Endothelial cell of hepatic sinusoid (primary cell): Measurements from ENCODE around the gene ELAPOR1.

ENCODE experiments used
- in situ Hi-C: cut with HindIII; loops from 2 replicates; pipeline ENCODE4 v1.10.0; 2017; ENCODE audit warnings: low sequenced_read_pairs

The ELAPOR1 gene

GRCh38 chr1:109113590-109114341, at the start of gene ELAPOR1:
Gene ELAPOR1, plus strand, starts transcription at chr1:109114115. Its CDS starts 69 bp downstream, at chr1:109114184.
- in situ Hi-C loops, result no loop called here

- in situ Hi-C loops, result no loop called here
Observed at GRCh38 chr1:109065137-109065536, 48.8 kb upstream of the ELAPOR1 start.

- in situ Hi-C loops, result no loop called here
Observed at GRCh38 chr1:109067883-109068282, 46.0 kb upstream of the ELAPOR1 start.

- in situ Hi-C loops, result no loop called here
Observed at GRCh38 chr1:109069294-109069693, 44.6 kb upstream of the ELAPOR1 start.

- in situ Hi-C loops, result no loop called here
Observed at GRCh38 chr1:109075531-109076490, 38.1 kb upstream of the ELAPOR1 start, which contains the start of gene TAF13. Gene TAF13, minus strand, starts transcription at chr1:109076003. Its CDS starts 56 bp downstream, at chr1:109075947.

GRCh38 chr1:109078317-109078716, 35.6 kb upstream of the ELAPOR1 start:
- in situ Hi-C loops, result no loop called here

- in situ Hi-C loops, result no loop called here
Observed at GRCh38 chr1:109079240-109079622, 34.7 kb upstream of the ELAPOR1 start.

- in situ Hi-C loops, result no loop called here
Observed at GRCh38 chr1:109080441-109081082, 33.4 kb upstream of the ELAPOR1 start.

GRCh38 chr1:109083501-109083900, 30.4 kb upstream of the ELAPOR1 start:
- in situ Hi-C loops, result no loop called here

- in situ Hi-C loops, result no loop called here
Observed at GRCh38 chr1:109083923-109084322, 30.0 kb upstream of the ELAPOR1 start.

- in situ Hi-C loops, result no loop called here
Observed at GRCh38 chr1:109084563-109085517, 29.1 kb upstream of the ELAPOR1 start.

- in situ Hi-C loops, result no loop called here
Observed at GRCh38 chr1:109089242-109090015, 24.5 kb upstream of the ELAPOR1 start.

GRCh38 chr1:109090196-109091077, 23.5 kb upstream of the ELAPOR1 start, which contains the start of gene TMEM167B:
Gene TMEM167B, plus strand, starts transcription at chr1:109090764. Its CDS starts 109 bp downstream, at chr1:109090873.
- in situ Hi-C loops, result no loop called here

GRCh38 chr1:109091078-109091838, 22.7 kb upstream of the ELAPOR1 start:
- in situ Hi-C loops, result no loop called here

GRCh38 chr1:109091839-109092193, 22.1 kb upstream of the ELAPOR1 start:
- in situ Hi-C loops, result no loop called here

- in situ Hi-C loops, result no loop called here
Observed at GRCh38 chr1:109094377-109094803, 19.5 kb upstream of the ELAPOR1 start.

- in situ Hi-C loops, result no loop called here
Observed at GRCh38 chr1:109094871-109095270, 19.0 kb upstream of the ELAPOR1 start.
